GM18951 (cell line): Measurements from ENCODE around the gene CDR2.

Experiments used
- POLR2A ChIP-seq: IDR thresholded peaks from 4 replicates; pipeline ENCODE4 v1.6.1; 2011; ENCODE audit warnings: mild to moderate bottlenecking; ENCODE audit not compliant: insufficient read length, insufficient read depth; ENCODE audit errors: extremely low read depth
- in situ Hi-C: fragments of 300-500 bp; cut with MboI; formaldehyde crosslinking; loops from one replicate; pipeline ENCODE4 v1.12.0; 2022; ENCODE audit warnings: low sequenced_read_pairs, mixed read lengths, inconsistent platforms; ENCODE audit not compliant: unreplicated experiment

Gene CDR2

DNA sequence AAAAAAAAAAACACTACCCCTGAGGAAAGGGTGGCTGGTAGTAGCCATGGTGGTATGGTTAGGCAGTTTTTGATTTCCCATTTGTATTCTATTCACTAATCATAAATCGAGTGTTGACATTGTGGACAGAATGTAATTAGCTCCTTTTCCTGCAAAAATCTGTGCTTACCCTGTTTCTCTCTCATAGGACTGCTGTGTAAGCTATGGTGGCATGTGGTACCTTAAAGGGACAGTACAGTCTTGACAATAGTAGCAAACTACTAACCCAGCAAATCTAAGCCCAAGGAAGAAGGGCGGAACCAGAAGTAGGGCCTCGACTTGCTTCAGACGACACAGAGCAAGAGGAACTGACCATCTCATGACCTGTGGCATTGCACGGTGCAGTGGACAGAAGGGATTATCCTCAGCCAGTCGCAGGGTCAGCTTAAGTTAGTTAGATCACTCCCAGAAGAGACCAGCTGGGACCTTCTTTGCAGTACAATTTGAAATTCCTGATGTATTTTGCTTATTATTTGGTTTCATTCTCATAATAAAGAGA lies 40.9 kb downstream of the CDR2 start:
- no peak for TF ChIP-seq POLR2A
- in situ Hi-C loops: loop anchor here (25.0 kb wide), 1 partner anchor 1171 kb away; the partner anchor contains the start of genes DNAH3 and LDAF1

DNA sequence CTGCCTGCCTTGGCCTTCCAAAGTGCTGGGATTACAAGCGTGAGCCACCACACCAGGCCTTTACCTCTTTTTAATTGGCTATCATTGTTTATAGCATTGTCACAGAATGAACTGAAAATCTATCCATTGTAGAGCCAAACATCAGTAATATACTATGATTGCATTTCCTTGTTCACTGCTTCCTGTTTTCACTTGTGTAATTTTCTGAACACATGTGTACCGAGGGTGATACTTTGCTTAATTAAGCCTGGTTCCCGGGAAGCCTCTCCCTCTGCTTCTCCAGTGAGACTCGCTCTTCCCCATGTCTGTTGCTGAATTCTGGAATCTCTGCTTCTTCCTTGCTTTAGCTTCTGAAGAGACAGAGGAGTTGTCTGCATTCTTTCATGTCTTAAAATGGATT lies 44.1 kb downstream of the CDR2 start:
- no peak for TF ChIP-seq POLR2A
- in situ Hi-C loops: loop anchor here (25.0 kb wide), 1 partner anchor 1168 kb away; the partner anchor contains the start of genes DNAH3 and LDAF1

DNA sequence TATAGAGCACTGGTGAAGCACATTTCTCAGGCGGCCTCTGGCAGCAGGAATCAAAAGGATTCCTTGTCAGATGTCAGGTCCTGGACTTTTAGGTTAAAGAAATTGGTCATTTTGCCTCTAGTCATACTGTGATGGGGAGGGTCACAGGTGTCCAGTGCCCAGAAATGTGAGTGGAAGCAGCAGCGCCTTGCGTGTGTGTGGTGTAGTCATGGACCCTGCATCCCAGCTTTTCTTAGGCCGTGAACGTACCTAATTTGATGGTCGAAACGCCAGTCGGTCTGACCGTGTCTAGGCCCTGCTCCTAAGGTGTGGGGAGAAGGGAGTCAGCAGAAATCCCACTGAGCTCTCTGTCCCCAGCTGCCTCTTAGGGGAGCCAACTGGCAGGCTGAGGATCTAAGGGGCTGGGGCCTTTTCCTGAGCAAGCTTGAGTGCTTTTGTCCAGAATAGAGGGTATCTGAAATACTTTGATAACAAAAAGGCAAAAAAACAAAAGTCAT lies 45.2 kb downstream of the CDR2 start:
- TF ChIP-seq POLR2A: no peak
- in situ Hi-C loops: loop anchor here (25.0 kb wide), 1 partner anchor 1167 kb away; the partner anchor contains the start of genes DNAH3 and LDAF1

DNA sequence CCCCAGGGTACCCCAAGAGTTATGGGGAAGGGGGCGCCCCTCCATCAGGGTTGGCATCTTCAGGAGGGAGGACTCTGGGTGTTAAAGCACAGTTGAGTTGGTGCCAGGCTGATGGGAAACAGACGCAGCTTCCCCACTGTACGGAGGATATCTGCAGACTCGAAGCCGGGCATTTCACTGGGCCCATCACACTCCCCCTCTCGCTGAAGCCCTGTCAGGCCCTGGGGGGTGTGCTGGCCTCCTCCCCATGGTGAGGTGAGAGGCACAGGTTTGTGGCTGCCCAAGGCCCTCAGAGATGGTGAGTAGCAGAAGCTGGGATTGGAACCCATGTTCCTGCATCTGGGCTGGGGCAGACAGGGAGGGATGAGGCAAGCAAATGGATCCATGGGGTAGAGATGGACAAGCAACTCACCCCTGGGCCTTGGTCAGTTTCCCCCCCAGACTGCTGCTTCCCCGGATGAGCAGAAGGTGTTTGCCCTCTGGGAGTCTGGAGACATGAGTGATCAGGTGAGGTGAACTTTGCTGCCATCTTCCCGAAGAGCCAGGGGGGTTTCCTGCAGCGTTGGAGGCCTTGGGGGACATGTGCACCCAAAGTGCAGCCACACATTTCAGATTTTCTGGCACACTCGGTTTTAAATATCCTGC lies 46.2 kb downstream of the CDR2 start:
- in situ Hi-C loops: loop anchor here (25.0 kb wide), 1 partner anchor 1166 kb away; the partner anchor contains the start of genes DNAH3 and LDAF1
- no peak for TF ChIP-seq POLR2A

DNA sequence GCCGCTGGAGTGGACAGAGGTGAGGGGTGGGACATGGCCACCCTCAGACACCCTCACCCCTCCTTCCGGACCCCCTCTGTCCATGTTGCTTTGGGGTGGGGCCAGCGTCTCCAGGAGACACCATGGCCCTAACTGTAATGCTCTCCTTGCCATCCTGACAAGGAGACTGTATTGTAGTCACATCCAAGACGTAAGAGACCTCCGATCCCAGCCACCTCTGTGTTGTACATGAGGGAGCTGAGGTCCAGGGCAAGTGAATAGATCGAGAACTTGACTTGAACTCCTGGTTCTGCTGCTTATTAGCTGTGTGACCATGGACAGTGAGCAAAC lies 47.0 kb downstream of the CDR2 start:
- in situ Hi-C loops: loop anchor here (25.0 kb wide), 1 partner anchor 1165 kb away; the partner anchor contains the start of genes DNAH3 and LDAF1
- no peak for TF ChIP-seq POLR2A

DNA sequence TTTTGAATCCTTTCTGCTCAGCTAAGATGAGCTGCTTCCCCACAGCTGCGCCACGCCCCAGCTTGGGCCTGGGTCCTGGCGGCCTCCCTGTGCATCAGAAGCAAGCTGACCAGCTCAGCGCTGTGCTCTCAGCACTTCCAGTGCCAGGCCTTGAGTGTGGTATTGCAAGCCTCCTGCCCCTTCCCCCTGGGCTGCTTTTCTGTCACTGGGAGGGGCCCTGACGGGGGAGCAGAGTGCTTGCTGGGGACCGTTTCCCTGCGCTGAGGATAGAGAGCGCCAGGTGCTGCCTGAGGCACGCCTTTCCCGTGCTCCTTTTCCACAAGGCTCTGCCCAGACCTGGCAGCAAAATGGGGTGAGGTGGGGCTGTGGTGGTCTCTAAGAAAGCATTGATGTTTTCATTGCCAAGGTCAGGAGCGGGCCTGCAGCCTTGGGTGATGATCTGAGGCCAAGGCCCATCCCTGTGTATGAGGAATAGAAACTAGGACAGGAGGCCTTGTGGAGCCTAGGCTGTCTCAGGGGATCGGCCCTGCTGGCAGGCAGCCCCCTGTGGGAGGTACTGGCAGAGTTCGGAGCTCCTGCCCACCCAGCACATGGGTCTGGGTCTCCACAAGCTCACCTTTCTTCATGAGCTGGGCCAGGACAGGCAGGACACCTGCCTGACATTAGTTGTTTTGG lies 47.5 kb downstream of the CDR2 start:
- in situ Hi-C loops: loop anchor here (25.0 kb wide), 1 partner anchor 1165 kb away; the partner anchor contains the start of genes DNAH3 and LDAF1
- TF ChIP-seq POLR2A: no peak

DNA sequence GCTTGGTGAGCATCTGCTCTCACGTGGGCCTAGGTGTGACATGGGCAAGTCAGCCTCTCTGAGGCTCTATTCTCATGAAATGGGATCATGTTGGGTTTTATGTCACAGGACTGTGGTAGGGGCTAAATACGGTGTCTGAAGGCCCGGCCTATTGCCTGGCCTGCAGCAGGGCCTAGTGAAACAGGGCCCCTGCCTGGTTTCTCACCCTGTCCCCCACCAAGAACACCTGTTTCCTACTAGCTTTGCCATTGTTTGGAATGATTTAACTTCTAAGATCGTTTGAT lies 48.1 kb downstream of the CDR2 start:
- in situ Hi-C loops: loop anchor here (25.0 kb wide), 1 partner anchor 1164 kb away; the partner anchor contains the start of genes DNAH3 and LDAF1
- TF ChIP-seq POLR2A: no peak

DNA sequence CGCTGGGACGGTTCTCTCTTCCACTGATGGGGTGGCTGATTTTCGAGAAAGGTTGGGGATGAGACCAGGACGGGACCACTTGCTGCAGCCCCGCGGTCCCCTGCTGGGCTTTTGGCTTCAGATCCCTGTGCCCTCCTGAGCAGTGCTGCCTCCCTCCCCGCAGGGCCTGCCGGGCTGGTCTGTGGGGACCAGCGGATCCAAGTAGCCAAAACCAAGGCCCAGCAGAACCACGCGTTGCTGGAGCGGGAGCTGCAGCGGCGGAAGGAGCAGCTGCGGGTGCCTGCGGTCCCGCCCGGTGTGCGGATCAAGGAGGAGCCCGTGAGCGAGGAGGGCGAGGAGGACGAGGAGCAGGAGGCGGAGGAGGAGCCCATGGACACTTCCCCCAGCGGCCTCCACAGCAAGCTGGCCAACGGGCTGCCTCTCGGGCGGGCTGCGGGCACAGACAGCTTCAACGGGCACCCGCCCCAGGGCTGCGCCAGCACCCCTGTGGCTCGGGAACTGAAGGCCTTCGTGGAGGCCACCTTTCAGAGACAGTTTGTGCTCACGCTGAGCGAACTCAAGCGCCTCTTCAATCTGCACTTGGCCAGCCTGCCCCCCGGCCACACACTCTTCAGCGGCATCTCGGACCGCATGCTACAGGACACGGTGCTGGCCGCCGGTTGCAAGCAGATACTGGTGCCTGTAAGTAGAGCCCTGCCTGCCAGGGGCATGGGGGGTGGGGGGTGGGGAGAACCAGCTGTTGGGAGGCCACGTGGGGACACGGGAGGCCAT lies 48.6 kb downstream of the CDR2 start:
- in situ Hi-C loops: loop anchor here (25.0 kb wide), 1 partner anchor 1163 kb away; the partner anchor contains the start of genes DNAH3 and LDAF1
- no peak for TF ChIP-seq POLR2A

DNA sequence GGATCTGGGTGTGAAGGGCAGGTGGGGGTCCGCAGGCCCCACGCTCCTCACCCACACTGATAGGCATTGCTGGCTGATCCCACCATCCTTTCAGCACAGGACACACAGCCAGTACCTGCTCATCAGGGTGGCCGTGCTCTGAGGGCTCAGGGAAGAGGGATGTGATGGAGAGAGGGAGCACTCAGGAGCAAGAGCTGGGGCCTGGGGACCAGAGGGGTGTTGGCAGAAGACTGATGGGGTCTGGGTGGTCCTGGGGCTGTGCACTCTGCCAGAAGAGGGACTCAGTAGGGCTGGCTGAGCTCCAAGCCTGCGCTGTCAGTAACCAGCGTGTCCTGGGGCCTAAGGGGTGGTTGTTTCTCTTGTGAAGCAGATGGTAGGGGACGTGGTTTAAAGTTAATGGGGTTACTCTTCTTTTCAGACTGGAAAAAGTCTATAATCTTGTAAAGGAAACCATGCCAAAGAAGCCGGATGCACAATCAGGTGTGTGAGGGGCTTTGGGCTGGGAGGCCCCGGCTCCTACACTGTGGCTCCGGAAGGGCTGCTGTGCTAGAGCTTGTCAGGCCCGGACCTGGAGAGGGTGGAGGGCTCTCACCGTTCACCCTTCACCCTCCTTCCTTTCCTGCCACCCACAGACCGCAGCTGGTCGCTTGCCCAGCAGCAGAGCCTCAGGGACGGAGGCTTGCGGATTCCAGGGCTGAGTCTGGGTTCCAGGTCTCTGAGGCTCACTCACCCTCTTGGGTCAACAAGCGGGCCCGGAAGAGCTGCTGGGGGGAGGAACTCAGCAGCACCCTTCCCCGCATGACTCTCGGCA lies 49.4 kb downstream of the CDR2 start:
- in situ Hi-C loops: loop anchor here (25.0 kb wide), 1 partner anchor 1163 kb away; the partner anchor contains the start of genes DNAH3 and LDAF1
- TF ChIP-seq POLR2A: no peak

DNA sequence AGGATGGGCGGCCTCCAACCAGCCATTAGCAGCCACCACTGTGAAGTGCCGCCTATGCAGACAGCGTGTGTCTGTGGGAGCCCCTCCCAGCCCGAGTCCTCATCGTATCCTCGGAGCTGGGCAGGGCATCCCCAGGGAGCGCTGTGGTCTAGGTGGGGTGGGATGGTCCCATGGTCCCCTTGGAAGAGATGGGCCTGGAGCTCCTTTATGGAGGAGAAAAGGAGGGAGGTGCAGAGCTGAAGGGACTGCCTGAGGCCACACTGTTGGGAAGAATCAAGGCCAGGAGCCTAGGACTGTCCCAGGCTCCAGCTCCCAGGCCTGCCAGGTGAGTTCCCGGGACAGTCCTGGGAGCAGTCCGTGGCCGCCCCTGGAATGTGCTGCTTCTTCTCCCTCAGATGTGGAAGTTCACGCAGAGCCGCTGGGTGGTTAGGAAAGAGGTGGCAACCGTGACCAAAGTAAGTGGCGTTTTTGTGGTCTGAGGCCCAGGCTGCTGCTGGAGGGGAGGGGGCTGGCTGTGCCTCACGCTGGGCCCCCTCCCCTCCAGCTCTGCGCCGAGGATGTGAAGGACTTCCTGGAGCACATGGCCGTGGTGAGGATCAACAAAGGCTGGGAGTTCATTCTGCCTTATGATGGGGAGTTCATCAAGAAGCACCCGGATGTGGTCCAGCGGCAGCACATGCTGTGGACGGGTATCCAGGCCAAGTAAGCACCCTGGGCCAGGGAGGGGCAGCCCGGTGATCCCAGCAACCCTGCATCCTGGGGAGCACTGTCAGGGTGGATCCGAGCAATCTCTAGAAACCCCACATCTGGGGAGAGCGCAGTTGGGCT lies 50.2 kb downstream of the CDR2 start:
- in situ Hi-C loops: no loop called here

DNA sequence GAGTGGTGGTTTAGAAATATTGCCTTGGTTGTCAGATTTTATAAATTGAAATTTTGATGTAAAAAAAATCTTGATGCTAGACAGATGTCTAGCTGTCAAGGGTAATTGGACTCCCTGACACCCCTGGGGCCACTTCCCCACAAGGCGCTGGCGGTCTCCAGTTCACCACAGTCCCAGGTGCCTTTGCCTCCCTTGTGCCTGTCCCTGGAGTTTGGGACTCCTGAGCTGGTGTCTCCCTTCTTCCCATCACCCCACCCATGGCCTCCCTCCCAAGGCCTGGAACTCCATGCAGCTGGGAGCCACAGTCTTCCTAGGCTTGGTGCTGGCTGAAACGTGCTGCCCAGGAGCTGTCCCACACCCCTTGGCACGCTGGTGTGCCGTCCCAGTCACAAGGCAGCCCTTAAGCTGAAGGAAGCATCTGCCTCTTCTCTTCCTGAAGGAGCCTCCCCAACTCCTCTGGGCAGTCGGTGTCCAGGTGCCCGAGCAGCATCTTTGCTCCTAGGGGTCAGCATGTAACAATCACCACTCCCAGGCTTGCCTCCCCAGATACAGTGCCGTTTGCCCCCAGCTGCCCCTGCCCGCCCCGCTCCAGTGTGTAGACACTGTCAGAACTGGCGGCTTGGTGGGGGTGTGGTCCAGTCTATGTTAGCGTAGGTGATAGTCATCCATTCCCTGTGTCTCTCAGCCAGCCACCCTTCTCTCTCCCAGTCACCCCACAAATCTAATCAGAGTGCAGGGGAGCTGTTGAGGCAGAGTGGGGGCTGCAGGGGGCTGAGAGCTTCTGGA lies 51.1 kb downstream of the CDR2 start:
- TF ChIP-seq POLR2A: no peak
- in situ Hi-C loops: no loop called here

More for the DNA sequence above, 50.2 kb downstream of the CDR2 start:
- TF ChIP-seq POLR2A: no peak
